SU-DHL-6 (cell line): ENCODE results near the gene BTBD16.

Experiments
- CTCF ChIP-seq: fragments of 200-600 bp; sonication (generic); IDR thresholded peaks from one replicate; pipeline ENCODE4 v1.5.1; 2017; ENCODE audit warnings: antibody characterized with exemption, mild to moderate bottlenecking, low read length, moderate library complexity; ENCODE audit not compliant: insufficient read depth, poor library complexity, severe bottlenecking
- EZH2phosphoT487 ChIP-seq: fragments of 200-600 bp; sonication (generic), shearing (Covaris generic); conservative IDR thresholded peaks from 2 replicates; pipeline ENCODE4 v1.6.1; 2018; ENCODE audit warnings: mild to moderate bottlenecking, antibody characterized with exemption, low read length, moderate library complexity, mixed read lengths

- no peak for TF ChIP-seq CTCF
- no peak for TF ChIP-seq EZH2phosphoT487
Observed at GRCh38 chr10:122224159-122224558, 46.9 kb upstream of the BTBD16 start.
